K562 (cell line): ENCODE results near the gene HSPB8. TPM values are rescaled to one million over a fixed set of nuclear protein-coding genes. Genes with fewer than 3 reads are reported as not detected.
A peak's percentile ranks its signal among the peaks of the same experiment; 100 is the strongest.

Source experiments
- ATAC-seq: fragments of 200-7000 bp; cut with Tn5 transposase; 3 replicates; pipeline ENCODE4 v1.9.1; 2020; ENCODE audit warnings: moderate library complexity
- BruUV-seq: library from RNA; stranded (reverse); fragments of 400-500 nt; replicated peaks from 2 replicates; lab custom pipeline; 2021; lab: Mats Ljungman, UMichigan
- CTCF ChIA-PET: fragments of 300-600 bp; formaldehyde crosslinking; extraction: SDS; loops from one replicate; lab custom pipeline; 2021; ENCODE audit warnings: low intra/inter-chr PET ratio; lab: Yijun Ruan, JAX
- POLR2A ChIA-PET: fragments of 300-600, 350-650 bp; sonication (Branson Sonifier 250); formaldehyde crosslinking; extraction: SDS; loops from one replicate; lab custom pipeline; 2021; ENCODE audit warnings: antibody characterized with exemption, inconsistent platforms; lab: Yijun Ruan, JAX
- DNase-seq, 4 experiments: peaks; one replicate each; pipeline versions ENCODE4 v3.0.0 to v3.0.0-alpha.2; 2011 to 2018; ENCODE audit warnings: low spot score in 3 of 4, mixed read lengths in 3 of 4; ENCODE audit errors: extremely low read depth in 1 of 4
- FAIRE-seq: peaks from 2 replicates; lab custom pipeline; 2011; peaks lifted over from hg19 to GRCh38; lab: Jason Lieb, UNC
- H2AFZ ChIP-seq: 2 replicates; pipeline ENCODE4 v1.6.0; 2011; ENCODE audit warnings: low read depth, low read length, control low read depth, inconsistent platforms
- H3K27ac ChIP-seq: fragments of 200-600 bp; 3 replicates; pipeline ENCODE4 v1.8.0; 2011; ENCODE audit warnings: low read depth, mild to moderate bottlenecking, control low read depth, inconsistent platforms, low read length, moderate library complexity, mixed read lengths; ENCODE audit errors: extremely low read depth
- H3K27me3 ChIP-seq, 2 experiments: fragments of 300-600 bp in 1 of 2; 2 replicates in 1 of 2; 3 replicates in 1 of 2; pipeline versions ENCODE4 v1.6.0 to v1.8.0; 2011; ENCODE audit warnings: inconsistent platforms in 2 of 2, low read length in 2 of 2, mild to moderate bottlenecking in 1 of 2, mixed read lengths in 1 of 2, moderate library complexity in 1 of 2; ENCODE audit not compliant: control insufficient read depth in 2 of 2, insufficient read depth in 2 of 2
- H3K36me3 ChIP-seq: fragments of 300-600 bp; 3 replicates; pipeline ENCODE4 v1.8.0; 2011; ENCODE audit warnings: mild to moderate bottlenecking, low read length, inconsistent platforms; ENCODE audit not compliant: control insufficient read depth, insufficient read depth
- H3K4me1 ChIP-seq, 2 experiments: fragments of 200-600 bp in 1 of 2; replicated peaks in 1 of 2; 2 replicates in 1 of 2; 3 replicates in 1 of 2; pipeline versions ENCODE4 v1.5.1 to v1.8.0; 2011; ENCODE audit warnings: inconsistent platforms in 2 of 2, low read length in 2 of 2, mild to moderate bottlenecking in 1 of 2, mixed read lengths in 1 of 2, moderate library complexity in 1 of 2; ENCODE audit not compliant: control insufficient read depth in 2 of 2, insufficient read depth in 2 of 2
- H3K4me2 ChIP-seq: 2 replicates; pipeline ENCODE4 v1.6.1; 2011; ENCODE audit warnings: low read length, control low read depth, inconsistent platforms, mixed read lengths; ENCODE audit not compliant: insufficient read depth
- H3K4me3 ChIP-seq: fragments of 200-600 bp; sonication (generic), shearing (Covaris generic); 2 replicates; pipeline ENCODE4 v1.5.1; 2016; ENCODE audit warnings: control low read depth, inconsistent platforms
- H3K79me2 ChIP-seq: fragments of 200-600 bp; 3 replicates; pipeline ENCODE4 v1.8.0; 2011; ENCODE audit warnings: low read length, inconsistent platforms; ENCODE audit not compliant: control insufficient read depth, insufficient read depth
- H3K9ac ChIP-seq, 2 experiments: 2 replicates each; pipeline versions ENCODE4 v1.6.0 to v1.6.1; 2011; ENCODE audit warnings: low read depth in 2 of 2, low read length in 2 of 2, control low read depth in 1 of 2, inconsistent platforms in 1 of 2, mild to moderate bottlenecking in 1 of 2, mixed read lengths in 1 of 2; ENCODE audit not compliant: insufficient read depth in 1 of 2
- H3K9me1 ChIP-seq: one replicate; pipeline ENCODE4 v1.6.0; 2011; ENCODE audit warnings: inconsistent platforms, mild to moderate bottlenecking, low read length, moderate library complexity; ENCODE audit not compliant: control insufficient read depth, insufficient read depth
- H3K9me3 ChIP-seq: replicated peaks from 2 replicates; pipeline ENCODE4 v1.5.1; 2011; ENCODE audit warnings: low read depth, low read length, inconsistent platforms; ENCODE audit not compliant: control insufficient read depth, insufficient read depth
- H4K20me1 ChIP-seq: replicated peaks from 2 replicates; pipeline ENCODE4 v1.6.1; 2011; ENCODE audit warnings: low read length, inconsistent platforms, mixed read lengths; ENCODE audit not compliant: control insufficient read depth, insufficient read depth
- BRF2 ChIP-seq: IDR thresholded peaks from 3 replicates; pipeline ENCODE4 v1.6.1; 2011; ENCODE audit warnings: borderline replicate concordance, mild to moderate bottlenecking; ENCODE audit not compliant: insufficient read length, insufficient read depth
- LEF1 ChIP-seq: fragments of 450-650 bp; IDR thresholded peaks from 2 replicates; pipeline ENCODE4 v1.6.1; 2016; ENCODE audit warnings: mild to moderate bottlenecking
- SMAD2 ChIP-seq: fragments of 150-350 bp; IDR thresholded peaks from 2 replicates; pipeline ENCODE4 v1.6.1; 2014; ENCODE audit warnings: low read depth, mild to moderate bottlenecking, low read length
- ZNF12 ChIP-seq: sonication (generic); formaldehyde crosslinking; IDR thresholded peaks from 2 replicates; pipeline ENCODE4 v1.4.0; 2020; ENCODE audit warnings: mild to moderate bottlenecking, missing genetic modification reagents
- ZNF232 ChIP-seq: sonication (generic); formaldehyde crosslinking; IDR thresholded peaks from 2 replicates; pipeline ENCODE4 v1.8.0; 2022; ENCODE audit warnings: mild to moderate bottlenecking, missing genetic modification reagents
- ZNF280A ChIP-seq: fragments of 450-650 bp; IDR thresholded peaks from 2 replicates; pipeline ENCODE4 v1.6.1; 2018; ENCODE audit warnings: mild to moderate bottlenecking, low read depth; ENCODE audit not compliant: partially characterized antibody
- ZNF75A ChIP-seq: fragments of 450-650 bp; formaldehyde crosslinking; IDR thresholded peaks from 2 replicates; pipeline ENCODE4 v1.4.0; 2020; ENCODE audit warnings: mild to moderate bottlenecking
- ZZZ3 ChIP-seq: fragments of 450-650 bp; IDR thresholded peaks from 2 replicates; pipeline ENCODE4 v1.6.1; 2016; ENCODE audit warnings: antibody characterized with exemption, mild to moderate bottlenecking, moderate library complexity
- WGBS: fragments of 100-300 bp; shearing (Covaris generic); methylation state at CpG from one replicate; pipeline ENCODE4 v1.1.6; 2016; ENCODE audit warnings: low coverage, mixed read lengths; ENCODE audit not compliant: insufficient coverage; ENCODE audit errors: missing lambda C conversion rate; 5-methylcytosine and 5-hydroxymethylcytosine counted together
- in situ Hi-C: fragments of 300-500 bp; cut with MboI; formaldehyde crosslinking; loops from 4 replicates; pipeline ENCODE4 v1.15.0; 2018; ENCODE audit warnings: inconsistent platforms, mixed read lengths
- intact Hi-C: fragments of 100-400 bp; cut with micrococcal nuclease; formaldehyde crosslinking; loops from 2 replicates; pipeline ENCODE4 v1.14.2; 2022
- polyA plus RNA-seq, 8 experiments: library from polyadenylated mRNA; depleted of rRNA in 4 of 8; stranded (reverse) in 5 of 8; unstranded in 3 of 8; fragments of >200 nt; fragmentation: Nextera tagmentation in 2 of 8; fragmentation: Illumina TruSeq in 1 of 8; extraction: Ambion mirVana in 2 of 8; extraction: Trizol in 1 of 8; gene quantifications; 2 replicates each; pipeline versions ENCODE4 v1.2.1 to v1.2.3, GENCODE V29; 2011 to 2014; ENCODE audit warnings: inconsistent platforms in 1 of 8, missing spikeins in 1 of 8
- total RNA-seq, 7 experiments: library from RNA; depleted of rRNA in 6 of 7; stranded (reverse); fragments of >200 nt in 6 of 7; fragmentation: Illumina TruSeq in 2 of 7; extraction: Trizol in 2 of 7; gene quantifications; 2 replicates each; pipeline versions ENCODE4 v1.2.1 to v1.2.3, GENCODE V29; 2011 to 2021; ENCODE audit warnings: low replicate concordance in 1 of 7
- TF ChIP-seq, protein P1 (sequence below): sonication (generic); formaldehyde crosslinking; IDR thresholded peaks from 2 replicates; pipeline ENCODE4 v1.8.1; 2023; ENCODE audit warnings: missing genetic modification reagents, mild to moderate bottlenecking, borderline replicate concordance
- TF ChIP-seq, protein P2 (sequence below): fragments of 450-650 bp; IDR thresholded peaks from 2 replicates; pipeline ENCODE4 v1.6.1; 2017; ENCODE audit warnings: antibody characterized with exemption

The HSPB8 gene
- total and polyA plus RNA-seq, 9 of the 15 experiments (the other 6 are each of a cell fraction or from before 2014, with no cell fraction given) = 0.13 TPM; not detected in 8

GRCh38 chr12:119229205-119229604 lies 50.5 kb downstream of the HSPB8 start (continued):
- TF ChIP-seq, protein P1, sequence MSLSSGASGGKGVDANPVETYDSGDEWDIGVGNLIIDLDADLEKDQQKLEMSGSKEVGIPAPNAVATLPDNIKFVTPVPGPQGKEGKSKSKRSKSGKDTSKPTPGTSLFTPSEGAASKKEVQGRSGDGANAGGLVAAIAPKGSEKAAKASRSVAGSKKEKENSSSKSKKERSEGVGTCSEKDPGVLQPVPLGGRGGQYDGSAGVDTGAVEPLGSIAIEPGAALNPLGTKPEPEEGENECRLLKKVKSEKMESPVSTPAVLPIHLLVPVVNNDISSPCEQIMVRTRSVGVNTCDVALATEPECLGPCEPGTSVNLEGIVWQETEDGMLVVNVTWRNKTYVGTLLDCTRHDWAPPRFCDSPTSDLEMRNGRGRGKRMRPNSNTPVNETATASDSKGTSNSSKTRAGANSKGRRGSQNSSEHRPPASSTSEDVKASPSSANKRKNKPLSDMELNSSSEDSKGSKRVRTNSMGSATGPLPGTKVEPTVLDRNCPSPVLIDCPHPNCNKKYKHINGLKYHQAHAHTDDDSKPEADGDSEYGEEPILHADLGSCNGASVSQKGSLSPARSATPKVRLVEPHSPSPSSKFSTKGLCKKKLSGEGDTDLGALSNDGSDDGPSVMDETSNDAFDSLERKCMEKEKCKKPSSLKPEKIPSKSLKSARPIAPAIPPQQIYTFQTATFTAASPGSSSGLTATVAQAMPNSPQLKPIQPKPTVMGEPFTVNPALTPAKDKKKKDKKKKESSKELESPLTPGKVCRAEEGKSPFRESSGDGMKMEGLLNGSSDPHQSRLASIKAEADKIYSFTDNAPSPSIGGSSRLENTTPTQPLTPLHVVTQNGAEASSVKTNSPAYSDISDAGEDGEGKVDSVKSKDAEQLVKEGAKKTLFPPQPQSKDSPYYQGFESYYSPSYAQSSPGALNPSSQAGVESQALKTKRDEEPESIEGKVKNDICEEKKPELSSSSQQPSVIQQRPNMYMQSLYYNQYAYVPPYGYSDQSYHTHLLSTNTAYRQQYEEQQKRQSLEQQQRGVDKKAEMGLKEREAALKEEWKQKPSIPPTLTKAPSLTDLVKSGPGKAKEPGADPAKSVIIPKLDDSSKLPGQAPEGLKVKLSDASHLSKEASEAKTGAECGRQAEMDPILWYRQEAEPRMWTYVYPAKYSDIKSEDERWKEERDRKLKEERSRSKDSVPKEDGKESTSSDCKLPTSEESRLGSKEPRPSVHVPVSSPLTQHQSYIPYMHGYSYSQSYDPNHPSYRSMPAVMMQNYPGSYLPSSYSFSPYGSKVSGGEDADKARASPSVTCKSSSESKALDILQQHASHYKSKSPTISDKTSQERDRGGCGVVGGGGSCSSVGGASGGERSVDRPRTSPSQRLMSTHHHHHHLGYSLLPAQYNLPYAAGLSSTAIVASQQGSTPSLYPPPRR (CRISPR knock-in tag) = no peak
- TF ChIP-seq ZNF232 (CRISPR knock-in tag) (no peak), ZNF280A (no peak)
- TF ChIP-seq, all 486 proteins: peak for 13

DNA sequence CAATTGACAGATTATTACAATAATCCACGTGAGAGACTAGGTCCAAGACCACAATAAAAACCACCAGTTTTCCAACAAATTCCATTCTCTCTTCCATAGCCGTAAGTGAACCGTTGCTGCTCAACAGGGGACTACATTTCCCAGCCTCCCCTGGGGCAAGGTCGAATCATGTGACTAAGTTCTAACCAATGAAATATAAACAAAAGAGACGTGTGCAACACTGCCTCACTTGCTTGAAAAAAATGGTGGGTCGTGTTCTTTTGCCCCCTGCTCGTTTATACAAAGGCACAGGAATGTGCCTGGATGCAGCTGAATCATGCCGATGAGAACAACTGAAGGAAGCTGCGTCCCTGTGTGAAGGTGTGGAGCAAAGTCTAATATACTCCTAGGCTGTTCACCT lies 51.1 kb downstream of the HSPB8 start:
- ChIA-PET CTCF (no interaction called here), POLR2A (no interaction called here)
- Histone ChIP-seq H3K27ac (no peak overlapping the region; the same call in 2 of the 3 replicates), H3K27me3 (peaks cover 0 to 4% of the 10 kb centered on the region in 2 experiments; a peak in 1 of 5 replicates), H4K20me1 (no peaks in the 10 kb centered on the region), H3K9ac (peak overlapping the region in 1 of 2 experiments; percentile 4; a peak in 1 of 4 replicates), H3K9me3 (no peaks in the 10 kb centered on the region), H3K4me2 (peak overlapping the region; percentile 84), H3K4me3 (no peak overlapping the region), H3K36me3 (no peaks in the 10 kb centered on the region), H3K4me1 (no peaks in the 10 kb centered on the region; a peak in 1 of 5 replicates), H3K9me1 (no peaks in the 10 kb centered on the region), H3K79me2 (no peaks in the 10 kb centered on the region), H2AFZ (peak overlapping the region; percentile 99)
- peak; percentile 59 to 78 (median 71) for DNase-seq
- in situ Hi-C loops (no loop called here), intact Hi-C loops (no loop called here)
- FAIRE-seq = peak; percentile 92
- WGBS = under 1% methylated on average over 9 of the region's 9 CpGs
- no TSS peak for BruUV-seq
- peak; percentile 99 for ATAC-seq
- TF ChIP-seq BRF2 = no peak
- TF ChIP-seq ZZZ3 = no peak
- TF ChIP-seq ZNF12 (CRISPR knock-in tag) = peak; percentile 77; the same call in 1 of the 2 replicates
- no peak for TF ChIP-seq ZNF75A (CRISPR knock-in tag)
- no peak for TF ChIP-seq LEF1
- no peak for TF ChIP-seq SMAD2
- TF ChIP-seq, protein P2, sequence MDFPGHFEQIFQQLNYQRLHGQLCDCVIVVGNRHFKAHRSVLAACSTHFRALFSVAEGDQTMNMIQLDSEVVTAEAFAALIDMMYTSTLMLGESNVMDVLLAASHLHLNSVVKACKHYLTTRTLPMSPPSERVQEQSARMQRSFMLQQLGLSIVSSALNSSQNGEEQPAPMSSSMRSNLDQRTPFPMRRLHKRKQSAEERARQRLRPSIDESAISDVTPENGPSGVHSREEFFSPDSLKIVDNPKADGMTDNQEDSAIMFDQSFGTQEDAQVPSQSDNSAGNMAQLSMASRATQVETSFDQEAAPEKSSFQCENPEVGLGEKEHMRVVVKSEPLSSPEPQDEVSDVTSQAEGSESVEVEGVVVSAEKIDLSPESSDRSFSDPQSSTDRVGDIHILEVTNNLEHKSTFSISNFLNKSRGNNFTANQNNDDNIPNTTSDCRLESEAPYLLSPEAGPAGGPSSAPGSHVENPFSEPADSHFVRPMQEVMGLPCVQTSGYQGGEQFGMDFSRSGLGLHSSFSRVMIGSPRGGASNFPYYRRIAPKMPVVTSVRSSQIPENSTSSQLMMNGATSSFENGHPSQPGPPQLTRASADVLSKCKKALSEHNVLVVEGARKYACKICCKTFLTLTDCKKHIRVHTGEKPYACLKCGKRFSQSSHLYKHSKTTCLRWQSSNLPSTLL = no peak
